Peyer's patch (tissue), 4 donors: Measurements from ENCODE around the gene ST6GAL1. TPM values are rescaled to one million over a fixed set of nuclear protein-coding genes. Genes with fewer than 3 reads are reported as not detected.

Source experiments
- DNase-seq, 3 donors: peaks; one replicate each; pipeline ENCODE4 v3.0.0-alpha.2; 2017 to 2019
- H3K27ac ChIP-seq, 4 donors: fragments of 200-600 bp; sonication (generic); one replicate each; pipeline ENCODE4 v1.5.1; 2016 to 2019
- H3K27me3 ChIP-seq, 2 donors: fragments of 200-600 bp; sonication (generic); one replicate each; pipeline ENCODE4 v1.5.1; 2019
- H3K36me3 ChIP-seq, 3 donors: fragments of 200-600 bp; sonication (generic); one replicate each; pipeline ENCODE4 v1.5.1; 2016 to 2019
- H3K4me1 ChIP-seq, 4 donors: fragments of 200-600 bp; sonication (generic); one replicate each; pipeline ENCODE4 v1.5.1; 2016 to 2019
- H3K4me3 ChIP-seq, 4 donors: fragments of 200-600 bp; sonication (generic); 1 replicate in 3 of 4; 2 replicates in 1 of 4; pipeline ENCODE4 v1.5.1; 2016 to 2019; ENCODE audit warnings: mild to moderate bottlenecking in 1 of 4
- H3K9me3 ChIP-seq, 4 donors: fragments of 200-600 bp; sonication (generic); one replicate each; pipeline ENCODE4 v1.5.1; 2016 to 2019; ENCODE audit warnings: mild to moderate bottlenecking in 1 of 4
- POLR2A ChIP-seq, 2 donors: fragments of 450-650 bp; IDR thresholded peaks; one replicate each; pipeline ENCODE4 v1.5.1; 2017; ENCODE audit warnings: antibody characterized with exemption in 2 of 2, mild to moderate bottlenecking in 2 of 2, moderate library complexity in 2 of 2
- total RNA-seq, 4 donors: library from RNA; depleted of rRNA; stranded (reverse); fragments of >200 nt; gene quantifications; one replicate each; pipeline ENCODE4 v1.1.0, GENCODE V29; 2016
- TF ChIP-seq, protein P1 (sequence below), 6 experiments: fragments of 450-650 bp in 4 of 6; fragments of 200-600 bp in 2 of 6; sonication (generic) in 1 of 6; IDR thresholded peaks; one replicate each; pipeline ENCODE4 v1.5.1; 2017 to 2019; ENCODE audit warnings: antibody characterized with exemption in 6 of 6, mild to moderate bottlenecking in 3 of 6, moderate library complexity in 1 of 6

Gene ST6GAL1
- total RNA-seq, 4 donors from 2014 or later = 3.7 to 96.6 (median 14.9) TPM

DNA sequence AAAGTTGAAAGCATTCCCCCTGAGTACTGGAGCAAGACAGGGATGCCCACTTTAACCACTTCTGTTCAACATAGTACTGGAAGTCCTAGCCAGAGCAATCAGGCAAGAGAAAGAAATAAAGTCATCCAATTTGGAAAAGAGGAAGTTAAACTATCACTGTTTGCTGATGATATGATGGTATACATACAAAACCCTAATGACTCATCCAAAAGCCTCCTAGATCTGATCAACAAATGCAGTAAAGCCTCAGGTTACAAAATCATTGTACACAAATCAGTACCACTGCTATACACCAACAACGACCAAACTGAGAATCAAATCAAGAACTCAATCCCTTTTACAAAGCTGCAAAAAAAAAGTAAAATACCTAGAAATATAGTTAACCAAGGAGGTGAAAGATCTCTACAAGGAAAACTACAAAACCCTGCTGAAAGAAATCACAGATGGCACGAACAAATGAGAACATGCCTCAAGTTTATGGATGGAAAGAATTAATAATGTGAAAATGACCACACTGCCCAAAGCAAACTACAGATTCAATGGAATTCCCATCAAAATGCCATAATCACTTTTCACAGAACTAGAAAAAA, 168.7 kb downstream of the ST6GAL1 start:
- no peak for TF ChIP-seq POLR2A (IDR thresholded peaks at IDR 0.05)
- TF ChIP-seq, protein P1, sequence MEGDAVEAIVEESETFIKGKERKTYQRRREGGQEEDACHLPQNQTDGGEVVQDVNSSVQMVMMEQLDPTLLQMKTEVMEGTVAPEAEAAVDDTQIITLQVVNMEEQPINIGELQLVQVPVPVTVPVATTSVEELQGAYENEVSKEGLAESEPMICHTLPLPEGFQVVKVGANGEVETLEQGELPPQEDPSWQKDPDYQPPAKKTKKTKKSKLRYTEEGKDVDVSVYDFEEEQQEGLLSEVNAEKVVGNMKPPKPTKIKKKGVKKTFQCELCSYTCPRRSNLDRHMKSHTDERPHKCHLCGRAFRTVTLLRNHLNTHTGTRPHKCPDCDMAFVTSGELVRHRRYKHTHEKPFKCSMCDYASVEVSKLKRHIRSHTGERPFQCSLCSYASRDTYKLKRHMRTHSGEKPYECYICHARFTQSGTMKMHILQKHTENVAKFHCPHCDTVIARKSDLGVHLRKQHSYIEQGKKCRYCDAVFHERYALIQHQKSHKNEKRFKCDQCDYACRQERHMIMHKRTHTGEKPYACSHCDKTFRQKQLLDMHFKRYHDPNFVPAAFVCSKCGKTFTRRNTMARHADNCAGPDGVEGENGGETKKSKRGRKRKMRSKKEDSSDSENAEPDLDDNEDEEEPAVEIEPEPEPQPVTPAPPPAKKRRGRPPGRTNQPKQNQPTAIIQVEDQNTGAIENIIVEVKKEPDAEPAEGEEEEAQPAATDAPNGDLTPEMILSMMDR (IDR thresholded peaks at IDR 0.05) = no peak
- no peaks in the 10 kb centered on the region for H3K36me3 ChIP-seq
- no peak for DNase-seq
- no peak overlapping the region for H3K4me3 ChIP-seq
- H3K9me3 ChIP-seq = no peaks in the 10 kb centered on the region
- H3K27me3 ChIP-seq = no peaks in the 10 kb centered on the region
- peaks cover 0 to 7% (median 3%) of the 10 kb centered on the region in 4 donors for H3K4me1 ChIP-seq
- H3K27ac ChIP-seq = no peak overlapping the region

DNA sequence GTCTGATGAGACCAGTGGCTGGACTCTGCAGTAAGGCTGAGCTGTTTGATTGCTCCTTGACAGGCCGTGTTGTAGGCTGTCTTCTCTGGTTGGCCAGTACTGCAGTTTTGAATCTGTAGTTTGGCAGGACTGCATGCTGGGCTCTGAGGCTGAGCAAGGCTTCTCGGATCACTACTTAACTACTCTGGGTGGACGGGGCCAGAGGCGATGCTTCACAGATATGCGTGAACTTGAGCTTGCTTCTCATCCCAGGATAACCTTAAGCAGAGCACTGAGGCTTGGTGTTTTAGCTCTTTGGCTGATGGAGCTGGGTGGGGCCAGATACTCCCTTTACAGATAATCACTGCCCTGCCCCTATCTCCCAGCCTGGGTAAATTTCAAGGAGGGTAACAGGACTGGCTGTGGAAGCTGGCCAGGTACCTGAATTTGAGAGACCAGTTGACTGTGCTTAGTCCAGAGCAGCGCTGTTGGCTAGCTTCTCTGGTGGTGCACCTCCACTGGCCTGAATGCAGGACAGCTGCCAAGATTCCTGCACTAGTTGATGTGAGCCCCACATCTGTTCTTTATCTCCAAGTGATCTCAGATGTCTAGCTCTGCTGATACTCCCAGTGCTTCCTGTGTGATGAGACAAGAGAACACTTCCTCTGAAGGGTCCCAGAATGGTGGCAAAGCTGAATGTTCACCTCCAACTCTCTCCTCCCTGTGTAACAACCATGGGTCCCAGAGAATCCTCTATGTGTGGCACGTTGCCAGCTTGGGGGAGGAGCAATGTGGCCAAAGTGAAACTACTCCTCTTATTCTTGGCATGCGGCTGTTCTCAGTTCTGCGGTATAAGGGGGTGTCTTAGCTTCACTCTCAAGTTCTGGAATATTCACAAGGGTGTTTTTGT, 171.1 kb downstream of the ST6GAL1 start:
- peak; percentile 51 to 82 (median 55) for DNase-seq
- Histone ChIP-seq H3K27me3 (no peaks in the 10 kb centered on the region), H3K36me3 (no peaks in the 10 kb centered on the region), H3K9me3 (no peaks in the 10 kb centered on the region), H3K4me1 (peaks cover 0 to 7% (median 3%) of the 10 kb centered on the region in 4 donors), H3K4me3 (peak overlapping the region in 2 of 4 donors; percentile 6 to 23), H3K27ac (peak overlapping the region; percentile 3 to 41 (median 23))
- TF ChIP-seq, protein P1 (IDR thresholded peaks at IDR 0.05) = no peak
- no peak for TF ChIP-seq POLR2A (IDR thresholded peaks at IDR 0.05)

DNA sequence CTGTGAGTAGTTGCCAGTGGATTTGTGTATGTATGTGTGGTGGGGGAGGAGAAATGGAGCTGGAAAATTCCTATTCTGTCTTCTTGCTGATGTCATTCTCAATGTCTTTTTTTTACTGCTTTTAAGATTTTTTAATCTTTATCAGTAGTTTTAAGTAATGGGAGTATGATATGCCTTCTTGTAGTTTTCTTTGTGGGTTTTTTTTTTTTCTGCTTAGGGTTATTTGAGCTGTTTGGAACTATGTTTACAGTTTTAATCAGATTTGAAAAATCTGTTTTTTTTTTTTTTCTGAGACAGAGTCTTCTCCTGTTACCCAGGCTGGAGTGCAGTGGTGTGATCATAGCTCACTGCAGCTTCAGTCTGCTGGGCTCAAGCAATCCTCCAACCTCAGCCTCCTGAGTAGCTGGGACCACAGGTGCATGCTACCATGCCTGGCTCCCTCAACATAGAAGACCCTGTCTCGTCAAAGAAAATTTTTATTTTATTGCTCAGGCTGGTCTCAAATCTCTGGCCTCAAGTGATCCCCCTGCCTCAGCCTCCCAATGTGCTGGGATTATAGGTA, 171.8 kb downstream of the ST6GAL1 start:
- Histone ChIP-seq H3K9me3 (no peaks in the 10 kb centered on the region), H3K27me3 (no peaks in the 10 kb centered on the region), H3K4me1 (peaks cover 0 to 7% (median 3%) of the 10 kb centered on the region in 4 donors), H3K27ac (peak overlapping the region; percentile 3 to 41 (median 23)), H3K4me3 (peak overlapping the region in 2 of 4 donors; percentile 6 to 23), H3K36me3 (no peaks in the 10 kb centered on the region)
- TF ChIP-seq POLR2A (IDR thresholded peaks at IDR 0.05) = no peak
- TF ChIP-seq, protein P1 (IDR thresholded peaks at IDR 0.05) = no peak
- no peak for DNase-seq

DNA sequence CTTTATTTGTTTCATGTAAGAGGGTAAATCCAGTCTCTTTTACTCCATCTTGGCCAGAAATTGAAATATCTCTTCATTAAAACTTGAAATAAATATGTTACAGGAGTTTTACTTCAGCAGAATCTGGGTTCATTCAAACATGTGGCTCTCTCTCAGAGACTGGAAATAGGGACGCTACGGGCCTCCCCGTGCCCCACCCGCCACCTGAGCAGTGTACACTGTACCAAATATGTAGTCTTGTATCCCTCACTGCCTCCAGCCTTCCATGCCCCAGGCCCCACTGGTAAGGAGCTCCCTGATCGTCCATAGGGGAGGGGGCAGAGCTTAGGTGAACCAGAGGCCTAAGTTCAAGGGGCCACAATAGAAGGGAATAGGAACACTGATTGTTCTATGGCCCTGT, 172.9 kb downstream of the ST6GAL1 start:
- TF ChIP-seq, protein P1 (IDR thresholded peaks at IDR 0.05) = no peak
- no peak for TF ChIP-seq POLR2A (IDR thresholded peaks at IDR 0.05)
- Histone ChIP-seq H3K27ac (no peak overlapping the region), H3K4me1 (peaks cover 0 to 7% (median 3%) of the 10 kb centered on the region in 4 donors), H3K36me3 (no peaks in the 10 kb centered on the region), H3K9me3 (no peaks in the 10 kb centered on the region), H3K27me3 (no peaks in the 10 kb centered on the region), H3K4me3 (no peak overlapping the region)
- no peak for DNase-seq

DNA sequence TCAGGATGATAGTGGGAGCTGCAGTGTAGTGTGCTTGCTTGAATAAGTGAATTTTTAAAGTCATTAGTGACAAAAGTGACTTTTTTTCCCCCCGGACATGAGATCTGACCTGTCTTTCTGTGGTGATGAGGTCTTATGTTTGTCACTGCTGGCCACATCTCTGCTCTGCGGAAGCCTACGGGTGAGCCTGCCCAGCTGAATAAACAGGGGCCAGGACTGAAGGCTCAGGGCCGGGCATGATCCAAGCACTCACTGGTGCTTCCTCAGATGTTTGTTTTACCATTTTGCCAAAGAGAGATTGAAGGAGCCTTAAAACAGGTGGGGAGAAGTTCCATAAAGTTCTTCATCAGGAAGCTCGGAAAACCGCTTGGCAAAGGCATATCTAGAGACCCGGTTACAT, 174.0 kb downstream of the ST6GAL1 start:
- Histone ChIP-seq H3K4me3 (no peak overlapping the region), H3K4me1 (peaks cover 0 to 7% (median 3%) of the 10 kb centered on the region in 4 donors), H3K36me3 (no peaks in the 10 kb centered on the region), H3K27me3 (no peaks in the 10 kb centered on the region), H3K9me3 (no peaks in the 10 kb centered on the region), H3K27ac (no peak overlapping the region)
- TF ChIP-seq, protein P1 (IDR thresholded peaks at IDR 0.05) = no peak
- TF ChIP-seq POLR2A (IDR thresholded peaks at IDR 0.05) = no peak
- no peak for DNase-seq
